CD4-positive, alpha-beta T cell (primary cell): ENCODE results near the gene BCCIP. TPM values are rescaled to one million over a fixed set of nuclear protein-coding genes. Genes with fewer than 3 reads are reported as not detected.

Experiments
- ATAC-seq: fragments of 200-7000 bp; cut with Tn5 transposase; one replicate; pipeline ENCODE4 v1.10.0; 2022; ENCODE audit warnings: mild to moderate bottlenecking; ENCODE audit not compliant: poor library complexity
- CTCF ChIA-PET: fragments of 350-600 bp; sonication (Branson Sonifier 250); formaldehyde crosslinking; loops from one replicate; lab custom pipeline; 2021; ENCODE audit warnings: antibody characterized with exemption, inconsistent platforms; lab: Charles Lee
- POLR2A ChIA-PET: fragments of 350-600 bp; sonication (Branson Sonifier 250); formaldehyde crosslinking; loops from one replicate; lab custom pipeline; 2021; ENCODE audit warnings: antibody characterized with exemption, inconsistent platforms; lab: Charles Lee
- DNase-seq, 14 experiments: peaks; one replicate each; pipeline ENCODE4 v3.0.0-alpha.2; 2013 to 2020; ENCODE audit warnings: mixed read lengths in 2 of 14
- H3K27ac ChIP-seq, 2 donors: one replicate each; pipeline versions ENCODE4 v1.5.1 to v1.7.0; 2013; ENCODE audit warnings: low read length in 2 of 2, low read depth in 1 of 2, mild to moderate bottlenecking in 1 of 2
- H3K27me3 ChIP-seq, 2 experiments: 1 replicate in 1 of 2; 2 replicates in 1 of 2; pipeline versions ENCODE4 v1.6.1 to v1.7.0; 2013; ENCODE audit warnings: low read length in 2 of 2, control low read depth in 1 of 2, mild to moderate bottlenecking in 1 of 2, moderate library complexity in 1 of 2; ENCODE audit not compliant: insufficient read depth in 2 of 2, control insufficient read depth in 1 of 2
- H3K36me3 ChIP-seq: one replicate; pipeline ENCODE4 v1.6.1; 2013; ENCODE audit warnings: low read length, control low read depth; ENCODE audit not compliant: insufficient read depth
- H3K4me1 ChIP-seq: one replicate; pipeline ENCODE4 v1.6.1; 2013; ENCODE audit warnings: low read length, control low read depth; ENCODE audit not compliant: insufficient read depth
- H3K4me3 ChIP-seq: one replicate; pipeline ENCODE4 v1.5.1; 2013; ENCODE audit warnings: mild to moderate bottlenecking, low read length, moderate library complexity
- H3K9me3 ChIP-seq, 2 experiments: 1 replicate in 1 of 2; 2 replicates in 1 of 2; pipeline versions ENCODE4 v1.6.1 to v1.7.0; 2013; ENCODE audit warnings: low read length in 2 of 2, mild to moderate bottlenecking in 2 of 2, control low read depth in 1 of 2, moderate library complexity in 1 of 2; ENCODE audit not compliant: control insufficient read depth in 1 of 2, insufficient read depth in 1 of 2
- H3K27ac Mint-ChIP-seq: one replicate; pipeline ENCODE4 v1.8.0; 2020; ENCODE audit warnings: mixed read lengths
- H3K27me3 Mint-ChIP-seq: one replicate; pipeline ENCODE4 v1.8.0; 2021; ENCODE audit warnings: mixed read lengths
- H3K36me3 Mint-ChIP-seq: one replicate; pipeline ENCODE4 v1.8.0; 2021; ENCODE audit warnings: low read depth, mixed read lengths
- H3K4me1 Mint-ChIP-seq: one replicate; pipeline ENCODE4 v1.8.0; 2021; ENCODE audit warnings: low read depth, mixed read lengths
- H3K4me3 Mint-ChIP-seq: one replicate; pipeline ENCODE4 v1.8.0; 2020; ENCODE audit warnings: mild to moderate bottlenecking, mixed read lengths
- H3K9me3 Mint-ChIP-seq: one replicate; pipeline ENCODE4 v1.8.0; 2020; ENCODE audit warnings: mixed read lengths
- CTCF ChIP-seq: fragments of 200-600 bp; IDR thresholded peaks from one replicate; pipeline ENCODE4 v1.8.0; 2022; ENCODE audit warnings: antibody characterized with exemption, mild to moderate bottlenecking
- intact Hi-C, 2 experiments: fragments of 100-400 bp; cut with DNase I in 1 of 2; cut with micrococcal nuclease in 1 of 2; formaldehyde crosslinking; loops; one replicate each; pipeline versions ENCODE4 v1.15.1 to v1.9.0; 2023 to 2025; cut with DNase I, micrococcal nuclease
- total RNA-seq, 174 experiments: library from RNA in 2 of 174; stranded (reverse) in 2 of 174; gene quantifications; one replicate each; pipeline ENCODE4 v1.2.3 and lab custom pipeline; 2021 to 2026

Gene BCCIP
- total RNA-seq, 2 experiments from 2014 or later: 31.2 to 32.7 TPM

- Mint-ChIP-seq H3K27ac (peak overlapping the region; percentile 48), H3K36me3 (peaks cover 65% of the 10 kb centered on the region), H3K4me3 (peak overlapping the region; percentile 55), H3K4me1 (peaks cover 19% of the 10 kb centered on the region), H3K9me3 (no peaks in the 10 kb centered on the region), H3K27me3 (no peaks in the 10 kb centered on the region)
- ChIA-PET POLR2A (interaction anchor here (1.2 kb wide), 1 partner anchor 10 kb away, joined by 3 read pairs; no protein-coding TSS in a partner anchor), CTCF (interaction anchor here (1.0 kb wide), 1 partner anchor 27 kb away, joined by 3 read pairs; no protein-coding TSS in a partner anchor)
- intact Hi-C loops: loop anchor here (10.0 kb wide), 2 partner anchors 112 to 1022 kb away; partner anchors contain the start of genes ABRAXAS2 (in 1 of the 2) and EDRF1 (in 1 of the 2)
- H3K27me3 ChIP-seq: no peaks in the 10 kb centered on the region
- H3K36me3 ChIP-seq: peaks cover 57% of the 10 kb centered on the region
- peaks cover 24% of the 10 kb centered on the region for H3K4me1 ChIP-seq
- H3K27ac ChIP-seq: no peak overlapping the region
- ATAC-seq: no peak
- DNase-seq: no peak
- H3K9me3 ChIP-seq: no peaks in the 10 kb centered on the region
- H3K4me3 ChIP-seq: no peak overlapping the region
- no peak for TF ChIP-seq CTCF
Observed at GRCh38 chr10:125827133-125827532, 3.8 kb downstream of the BCCIP start.

- intact Hi-C loops: loop anchor here (10.0 kb wide), 2 partner anchors 114 to 1024 kb away; partner anchors contain the start of genes ABRAXAS2 (in 1 of the 2) and EDRF1 (in 1 of the 2)
- Histone ChIP-seq H3K36me3 (peaks cover 69% of the 10 kb centered on the region), H3K4me1 (peaks cover 18% of the 10 kb centered on the region), H3K27me3 (no peaks in the 10 kb centered on the region), H3K4me3 (no peak overlapping the region), H3K9me3 (no peaks in the 10 kb centered on the region), H3K27ac (no peak overlapping the region)
- ChIA-PET POLR2A (no interaction called here), CTCF (no interaction called here)
- ATAC-seq (no peak), DNase-seq (no peak)
- H3K4me3 Mint-ChIP-seq: no peak overlapping the region
- TF ChIP-seq CTCF: no peak
- H3K27me3 Mint-ChIP-seq: no peaks in the 10 kb centered on the region
- peaks cover 18% of the 10 kb centered on the region for H3K4me1 Mint-ChIP-seq
- H3K9me3 Mint-ChIP-seq: no peaks in the 10 kb centered on the region
- H3K27ac Mint-ChIP-seq: no peak overlapping the region
- H3K36me3 Mint-ChIP-seq: peaks cover 74% of the 10 kb centered on the region
Observed at GRCh38 chr10:125828311-125828710, 5.0 kb downstream of the BCCIP start.

- DNase-seq: no peak
- H3K36me3 Mint-ChIP-seq: peaks cover 88% of the 10 kb centered on the region
- no peaks in the 10 kb centered on the region for H3K4me1 ChIP-seq
- ChIA-PET CTCF (no interaction called here), POLR2A (interaction anchor here (2.1 kb wide), 1 partner anchor 13 kb away, joined by 6 read pairs; the partner anchor contains the start of genes BCCIP and UROS)
- no peak overlapping the region for H3K27ac Mint-ChIP-seq
- no peak for TF ChIP-seq CTCF
- H3K4me1 Mint-ChIP-seq: no peaks in the 10 kb centered on the region
- no peak for ATAC-seq
- no peaks in the 10 kb centered on the region for H3K27me3 Mint-ChIP-seq
- no peaks in the 10 kb centered on the region for H3K9me3 Mint-ChIP-seq
- no peaks in the 10 kb centered on the region for H3K9me3 ChIP-seq
- no peaks in the 10 kb centered on the region for H3K27me3 ChIP-seq
- no peak overlapping the region for H3K4me3 Mint-ChIP-seq
- peaks cover 77% of the 10 kb centered on the region for H3K36me3 ChIP-seq
- intact Hi-C loops: no loop called here
- H3K4me3 ChIP-seq: no peak overlapping the region
- H3K27ac ChIP-seq: no peak overlapping the region
Observed at GRCh38 chr10:125836746-125837145, 13.4 kb downstream of the BCCIP start.
